ENCODE data around the gene WIPI1. TPM values are rescaled to one million over a fixed set of nuclear protein-coding genes. Genes with fewer than 3 reads are reported as not detected.

Gene WIPI1
- total RNA-seq, 8 experiments from 2014 or later, result 11.7 to 82.8 (median 39.1) TPM

DNA sequence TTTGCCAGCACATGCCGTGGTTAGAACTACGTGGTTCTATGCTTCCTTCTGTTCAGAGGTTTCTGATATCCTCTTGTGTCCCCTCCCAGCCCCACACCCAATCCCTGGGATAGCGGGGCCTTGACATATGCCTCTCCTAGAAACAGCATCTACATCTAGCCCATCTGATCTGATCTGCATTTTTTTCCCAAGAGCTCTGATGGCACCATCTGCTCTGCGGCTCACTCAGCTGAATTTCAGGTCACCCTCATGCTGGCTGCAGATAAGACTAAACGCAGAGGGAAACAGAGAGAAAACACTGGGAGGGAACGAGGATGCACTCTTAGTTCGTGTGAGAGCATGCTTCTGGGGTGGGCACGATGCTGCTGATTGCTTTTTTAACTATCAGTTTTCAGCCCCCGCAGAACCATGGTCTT, 10.7 kb downstream of the WIPI1 start:
- peak in 3 of 8 experiments; percentile 37 to 63 (median 53) for ATAC-seq (replicated peaks in 6 of 8)
- in situ Hi-C loops (cut with MboI; ENCODE audit: low pct_unique_long_range_greater_than_20kb in 2 of 9, low sequenced_read_pairs in 9 of 9, unreplicated experiment in 9 of 9), result loop anchor here in 4 of 9 experiments (25.0 kb wide), 2 partner anchors 159 to 184 kb away; partner anchors contain the start of genes ARSG (in 1 of the 4) and SLC16A6 (in 1 of the 4)

DNA sequence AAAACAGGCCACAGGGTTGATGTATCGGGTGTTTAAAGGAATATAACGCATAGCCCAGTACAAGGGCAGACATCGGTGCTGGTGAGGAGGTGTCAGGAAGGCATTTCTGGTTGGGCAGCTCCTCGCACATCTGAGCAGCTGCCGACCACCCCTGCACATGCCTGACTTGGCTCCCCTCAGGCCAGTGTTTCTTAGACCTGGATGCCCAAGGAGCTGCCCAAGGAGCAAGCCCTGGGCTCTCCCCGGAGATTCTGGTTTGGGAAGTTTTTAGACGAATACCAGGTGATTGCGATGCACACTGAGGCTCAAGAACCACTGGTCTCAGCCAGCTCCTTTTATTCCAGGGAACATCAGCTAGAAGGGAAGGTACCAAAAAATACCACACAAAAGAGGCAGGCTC, 11.6 kb downstream of the WIPI1 start:
- no peak overlapping the region for H3K4me3 ChIP-seq
- H3K4me1 ChIP-seq (replicated peaks in 1 of 2), result peaks cover 0 to 5% of the 10 kb centered on the region in 2 donors
- no peak overlapping the region for H3K27ac ChIP-seq
- 59 to 100% (median 96%) methylated on average over 1 to 8 of the region's 8 CpGs; no CpG with 5 or more reads in 5 of the 10 experiments for WGBS, 10 experiments
- in situ Hi-C loops (cut with MboI; ENCODE audit: low pct_unique_long_range_greater_than_20kb in 2 of 9, low sequenced_read_pairs in 9 of 9, unreplicated experiment in 9 of 9), result loop anchor here in 4 of 9 experiments (25.0 kb wide), 2 partner anchors 158 to 183 kb away; partner anchors contain the start of genes ARSG (in 1 of the 4) and SLC16A6 (in 1 of the 4)
- ATAC-seq (replicated peaks in 6 of 8), result no peak

More for the DNA sequence above, 10.7 kb downstream of the WIPI1 start:
- WGBS, 10 experiments, result 66 to 95% (median 79%) methylated on average over 3 to 7 of the region's 9 CpGs; no CpG with 5 or more reads in 2 of the 10 experiments
- peak overlapping the region in 1 of 2 donors; percentile 2 for H3K27ac ChIP-seq
- H3K4me1 ChIP-seq (replicated peaks in 1 of 2), result peaks cover 0 to 5% of the 10 kb centered on the region in 2 donors
- H3K4me3 ChIP-seq, result no peak overlapping the region

DNA sequence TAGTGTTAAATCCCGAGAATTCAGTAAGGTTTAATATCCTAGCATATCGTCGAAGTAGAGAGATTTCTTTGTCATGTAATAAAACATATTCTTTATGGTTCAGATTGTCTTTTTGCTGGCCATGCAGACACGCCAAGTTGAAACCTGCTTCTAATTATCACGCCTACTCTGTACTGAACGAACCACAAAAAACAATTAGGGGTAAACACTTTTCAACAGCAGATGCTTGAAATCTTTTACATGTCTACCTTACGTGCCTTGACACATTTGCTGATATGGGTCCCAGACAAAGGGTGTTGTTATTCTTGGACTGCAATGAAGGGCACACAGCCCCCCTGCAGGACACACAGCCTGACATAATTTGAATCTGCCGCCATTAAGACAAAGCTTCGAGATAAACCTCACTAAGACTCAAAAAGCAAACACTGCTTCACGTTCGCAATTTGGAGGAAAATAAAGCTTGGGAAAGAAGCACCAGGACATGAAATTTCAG, 13.3 kb downstream of the WIPI1 start:
- Histone ChIP-seq H3K27ac (no peak overlapping the region), H3K4me3 (no peak overlapping the region), H3K4me1 (replicated peaks in 1 of 2) (peaks cover 0 to 5% of the 10 kb centered on the region in 2 donors)
- no peak for ATAC-seq (replicated peaks in 6 of 8)
- in situ Hi-C loops (cut with MboI; ENCODE audit: low pct_unique_long_range_greater_than_20kb in 2 of 9, low sequenced_read_pairs in 9 of 9, unreplicated experiment in 9 of 9), result loop anchor here in 4 of 9 experiments (25.0 kb wide), 2 partner anchors 157 to 182 kb away; partner anchors contain the start of genes ARSG (in 1 of the 4) and SLC16A6 (in 1 of the 4)
- 5 to 100% (median 84%) methylated on average over 1 to 11 of the region's 11 CpGs for WGBS, 10 experiments

DNA sequence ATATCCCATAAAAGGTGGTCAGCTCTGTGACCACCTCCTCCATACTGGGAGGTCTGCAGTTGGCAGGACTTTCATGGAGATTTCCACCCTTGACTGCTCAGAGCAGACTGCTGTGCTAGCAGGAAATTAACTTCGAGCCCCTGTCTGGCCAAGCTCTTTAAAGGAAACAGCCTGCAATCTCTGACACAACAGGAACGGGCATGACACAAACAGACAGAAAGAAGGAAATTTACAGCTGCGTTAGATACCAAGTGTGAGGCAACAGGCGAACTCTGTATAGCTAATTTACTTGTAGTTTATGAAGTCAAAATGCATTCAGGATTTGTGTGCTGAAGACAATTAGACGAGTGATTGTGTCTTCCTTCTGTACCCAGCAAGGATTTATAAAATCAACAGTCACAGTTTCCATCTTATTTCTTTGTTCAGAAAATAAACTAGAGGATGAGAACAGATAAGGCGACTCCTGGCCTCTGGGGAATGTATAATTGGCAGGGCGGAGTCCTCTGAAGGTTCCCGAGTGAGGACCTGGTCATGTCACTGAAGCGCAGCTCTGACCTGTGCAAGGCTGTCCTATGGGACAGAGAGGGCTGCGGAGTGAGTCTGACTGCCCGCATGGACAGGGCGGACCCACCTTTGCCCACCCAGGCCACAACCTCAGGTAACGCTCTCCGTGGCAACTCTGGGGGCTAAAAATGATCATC, 16.1 kb downstream of the WIPI1 start:
- no peak overlapping the region for H3K27ac ChIP-seq
- no peak for ATAC-seq (replicated peaks in 6 of 8)
- in situ Hi-C loops (cut with MboI; ENCODE audit: low pct_unique_long_range_greater_than_20kb in 2 of 9, low sequenced_read_pairs in 9 of 9, unreplicated experiment in 9 of 9), result loop anchor here in 4 of 9 experiments (25.0 kb wide), 2 partner anchors 154 to 179 kb away; partner anchors contain the start of genes ARSG (in 1 of the 4) and SLC16A6 (in 1 of the 4)
- H3K4me3 ChIP-seq, result no peak overlapping the region
- no peaks in the 10 kb centered on the region for H3K4me1 ChIP-seq (replicated peaks in 1 of 2)
- 68 to 100% (median 83%) methylated on average over 1 to 12 of the region's 14 CpGs; no CpG with 5 or more reads in 1 of the 10 experiments for WGBS, 10 experiments

DNA sequence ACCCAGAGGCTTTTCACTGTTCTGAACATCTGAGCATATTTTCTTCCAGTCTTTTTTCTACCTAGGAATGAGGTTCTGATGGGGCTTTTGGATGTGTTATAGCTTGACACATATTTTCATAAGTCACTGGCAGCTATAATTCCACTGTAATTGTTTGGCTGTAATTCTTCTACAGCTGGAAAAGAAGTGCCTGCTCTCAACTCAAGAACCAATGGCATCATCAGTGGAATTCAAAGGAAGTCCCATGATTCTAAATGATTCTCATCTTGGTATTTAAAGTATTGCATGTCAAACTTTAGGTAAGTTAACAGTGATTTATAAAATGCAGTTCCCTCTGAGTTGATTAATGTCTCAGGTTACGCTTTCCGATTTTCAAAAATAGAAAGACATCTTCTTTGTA, 16.8 kb downstream of the WIPI1 start:
- H3K4me3 ChIP-seq, result no peak overlapping the region
- no peak overlapping the region for H3K27ac ChIP-seq
- H3K4me1 ChIP-seq (replicated peaks in 1 of 2), result no peaks in the 10 kb centered on the region
- ATAC-seq (replicated peaks in 6 of 8), result no peak
- in situ Hi-C loops (cut with MboI; ENCODE audit: low pct_unique_long_range_greater_than_20kb in 2 of 9, low sequenced_read_pairs in 9 of 9, unreplicated experiment in 9 of 9), result loop anchor here in 4 of 9 experiments (25.0 kb wide), 2 partner anchors 153 to 178 kb away; partner anchors contain the start of genes ARSG (in 1 of the 4) and SLC16A6 (in 1 of the 4)
- WGBS, 10 experiments, result 73 to 100% (median 91%) methylated on average over 2 of the region's 2 CpGs; no CpG with 5 or more reads in 2 of the 10 experiments

DNA sequence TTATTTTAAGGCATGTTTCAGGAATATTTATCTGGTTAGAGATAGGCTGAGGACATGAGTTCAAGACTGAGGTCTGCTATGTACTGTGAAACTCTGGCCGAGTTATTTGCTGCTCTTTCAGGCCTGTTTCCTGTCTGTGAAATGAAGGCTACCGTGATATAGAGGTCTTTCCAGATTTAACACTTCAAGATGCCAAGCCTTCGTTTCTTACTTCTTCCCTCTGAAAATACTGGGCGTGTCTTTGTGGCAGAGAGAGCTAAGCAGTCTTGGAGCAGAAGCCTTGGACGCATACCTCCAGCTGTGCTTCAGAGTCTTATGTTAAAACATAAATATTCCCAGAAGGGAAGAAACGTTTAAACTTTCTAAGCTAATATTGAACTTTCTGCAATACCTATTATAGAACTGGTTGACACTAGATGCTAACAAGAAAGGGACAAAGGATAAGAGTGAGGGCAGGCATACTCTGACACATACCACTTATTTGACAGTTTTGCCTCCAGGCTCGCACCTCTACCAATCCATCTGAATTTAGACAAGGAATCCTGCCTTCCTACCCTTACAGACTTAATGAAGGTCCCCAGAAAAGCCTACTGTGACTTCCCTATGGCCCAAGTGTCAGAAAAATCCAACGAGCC, 17.5 kb downstream of the WIPI1 start:
- in situ Hi-C loops (cut with MboI; ENCODE audit: low pct_unique_long_range_greater_than_20kb in 2 of 9, low sequenced_read_pairs in 9 of 9, unreplicated experiment in 9 of 9), result loop anchor here in 5 of 9 experiments (10.0 to 25.0 kb wide), 3 partner anchors 152 to 177 kb away; partner anchors contain the start of genes ARSG (in 1 of the 5) and SLC16A6 (in 1 of the 5)
- no peak overlapping the region for H3K27ac ChIP-seq
- 31 to 88% (median 64%) methylated on average over 2 to 8 of the region's 8 CpGs for WGBS, 10 experiments
- ATAC-seq (replicated peaks in 6 of 8), result peak in 1 of 8 experiments; percentile 41
- H3K4me3 ChIP-seq, result no peak overlapping the region
- H3K4me1 ChIP-seq (replicated peaks in 1 of 2), result no peaks in the 10 kb centered on the region

DNA sequence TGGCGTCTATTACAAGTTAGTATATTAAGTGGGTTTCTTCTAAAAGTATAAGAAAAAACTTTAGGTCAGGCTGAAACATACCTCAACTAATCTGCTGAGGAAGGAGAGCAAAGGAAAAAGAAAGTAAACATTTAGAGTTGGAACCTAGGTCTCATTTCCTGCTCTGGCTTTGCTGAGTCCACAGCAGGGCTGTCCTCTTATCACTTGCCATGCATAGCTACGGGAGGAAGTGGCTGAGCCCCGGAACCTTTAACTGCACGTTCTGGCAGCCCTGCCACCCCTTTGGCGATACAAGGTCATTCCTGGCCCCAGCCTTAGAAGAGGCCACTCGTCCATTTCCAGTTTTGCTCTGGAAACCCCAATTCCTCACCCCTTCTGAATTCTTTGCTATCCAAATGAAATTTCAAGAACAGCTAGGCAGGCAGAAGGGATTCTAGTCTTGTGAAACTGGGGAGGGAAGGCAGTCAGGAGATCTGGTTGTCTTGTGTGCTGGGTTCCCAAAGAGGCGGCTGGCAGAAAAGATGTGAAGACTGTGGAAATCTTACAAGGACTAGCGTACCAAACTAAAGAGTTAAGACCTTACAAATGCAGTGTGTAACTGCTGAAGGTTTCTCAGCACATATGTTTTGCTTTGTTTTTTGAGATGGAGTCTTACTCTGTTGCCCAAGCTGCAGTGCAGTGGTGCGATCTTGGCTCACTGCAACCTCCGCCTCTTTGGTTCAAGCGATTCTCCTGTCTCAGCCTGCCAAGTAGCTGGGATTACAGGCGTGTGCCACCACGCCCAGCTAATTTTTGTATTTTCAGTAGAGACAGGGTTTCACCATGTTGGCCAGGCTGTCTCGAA, 19.1 kb downstream of the WIPI1 start:
- WGBS, 10 experiments, result 47 to 100% (median 65%) methylated on average over 1 to 8 of the region's 14 CpGs; no CpG with 5 or more reads in 1 of the 10 experiments
- H3K27ac ChIP-seq, result no peak overlapping the region
- no peak for ATAC-seq (replicated peaks in 6 of 8)
- in situ Hi-C loops (cut with MboI; ENCODE audit: low pct_unique_long_range_greater_than_20kb in 2 of 9, low sequenced_read_pairs in 9 of 9, unreplicated experiment in 9 of 9), result loop anchor here in 5 of 9 experiments (10.0 to 25.0 kb wide), 3 partner anchors 151 to 176 kb away; partner anchors contain the start of genes ARSG (in 1 of the 5) and SLC16A6 (in 1 of the 5)
- H3K4me3 ChIP-seq, result no peak overlapping the region
- no peaks in the 10 kb centered on the region for H3K4me1 ChIP-seq (replicated peaks in 1 of 2)

DNA sequence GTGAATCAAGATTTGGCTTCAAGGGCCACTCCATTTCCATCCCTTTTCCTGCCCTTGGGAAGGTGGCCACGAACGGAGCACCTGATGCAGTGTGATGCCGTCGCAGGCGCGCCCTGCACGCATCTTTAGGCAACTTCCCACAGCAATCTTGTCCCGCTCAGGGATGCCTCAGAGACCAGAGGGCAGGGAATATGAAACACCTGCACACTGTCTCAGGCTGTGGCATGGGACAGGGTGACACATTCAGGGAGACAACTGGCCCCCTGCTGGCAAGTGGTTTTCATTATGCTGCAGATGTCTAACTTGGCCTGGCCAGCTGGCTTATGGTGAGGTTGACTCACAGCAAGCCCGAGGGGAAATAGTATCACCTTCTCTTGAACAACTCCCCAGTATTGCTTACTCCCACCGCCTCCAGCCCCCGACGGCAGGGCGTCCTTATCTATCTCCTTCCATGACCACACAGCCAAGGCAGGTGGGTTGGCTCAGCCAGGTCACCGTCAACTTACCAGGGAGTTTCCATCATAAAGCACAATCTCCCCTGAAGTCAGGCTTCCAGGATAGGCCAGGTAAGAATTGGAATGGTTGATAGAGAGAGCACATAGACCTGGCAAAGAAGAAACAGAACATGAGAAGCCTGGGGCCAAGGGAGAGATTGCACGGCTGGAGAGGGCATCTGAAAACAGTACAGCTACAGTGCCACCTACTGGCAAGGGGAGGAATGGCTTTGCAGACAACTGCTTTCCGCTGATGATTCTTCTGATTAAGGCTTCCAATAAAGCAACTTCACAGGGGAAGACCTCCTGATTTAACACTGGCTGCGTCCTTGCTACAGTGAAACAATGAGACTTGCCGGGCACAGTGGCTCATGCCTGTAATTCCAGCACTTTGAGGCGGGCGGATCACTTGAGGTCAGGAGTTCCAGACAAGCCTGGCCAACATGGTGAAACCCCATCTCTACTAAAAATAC, 21.1 kb downstream of the WIPI1 start:
- 0 to 93% (median 50%) methylated on average over 1 to 11 of the region's 20 CpGs; no CpG with 5 or more reads in 1 of the 10 experiments for whole genome bisulfite sequencing, 10 experiments
- peak; percentile 52 to 89 (median 82) for ATAC-seq (replicated peaks in 6 of 8)
- Histone ChIP-seq H3K27ac (no peak overlapping the region), H3K4me1 (replicated peaks in 1 of 2) (no peaks in the 10 kb centered on the region), H3K4me3 (no peak overlapping the region)
- in situ Hi-C loops (cut with MboI; ENCODE audit: low pct_unique_long_range_greater_than_20kb in 2 of 9, low sequenced_read_pairs in 9 of 9, unreplicated experiment in 9 of 9), result loop anchor here in 5 of 9 experiments (10.0 to 25.0 kb wide), 3 partner anchors 149 to 174 kb away; partner anchors contain the start of genes ARSG (in 1 of the 5) and SLC16A6 (in 1 of the 5)

DNA sequence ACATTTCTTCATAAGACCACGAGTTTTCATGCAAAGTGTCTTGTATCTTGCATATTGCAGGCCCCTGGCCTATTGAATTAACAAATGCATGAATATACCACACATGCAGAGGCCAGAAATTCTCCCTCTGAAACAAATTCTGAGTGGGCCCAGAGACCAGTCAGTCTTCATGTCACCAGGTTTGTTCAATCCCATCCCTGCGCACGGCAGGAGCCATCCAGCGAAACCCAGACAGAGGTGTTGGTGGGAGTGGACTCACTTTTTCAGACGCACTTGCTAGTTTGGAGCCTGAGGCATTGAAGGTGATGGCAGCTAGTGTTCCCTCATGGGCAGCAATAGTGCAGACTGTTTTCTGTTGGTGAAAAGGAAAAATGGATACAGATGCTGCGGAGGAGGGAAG, 21.9 kb downstream of the WIPI1 start:
- in situ Hi-C loops (cut with MboI; ENCODE audit: low pct_unique_long_range_greater_than_20kb in 2 of 9, low sequenced_read_pairs in 9 of 9, unreplicated experiment in 9 of 9), result loop anchor here in 5 of 9 experiments (10.0 to 25.0 kb wide), 3 partner anchors 148 to 173 kb away; partner anchors contain the start of genes ARSG (in 1 of the 5) and SLC16A6 (in 1 of the 5)
- Histone ChIP-seq H3K4me3 (no peak overlapping the region), H3K27ac (no peak overlapping the region), H3K4me1 (replicated peaks in 1 of 2) (no peaks in the 10 kb centered on the region)
- peak in 3 of 8 experiments; percentile 6 to 67 (median 8) for ATAC-seq (replicated peaks in 6 of 8)
- WGBS, 10 experiments, result 0 to 93% (median 75%) methylated on average over 1 to 6 of the region's 6 CpGs; no CpG with 5 or more reads in 3 of the 10 experiments

GRCh38 chr17:68433911-68434508, 23.3 kb downstream of the WIPI1 start:
- Histone ChIP-seq H3K4me1 (replicated peaks in 1 of 2) (no peaks in the 10 kb centered on the region), H3K27ac (no peak overlapping the region), H3K4me3 (no peak overlapping the region)
- 67 to 100% (median 83%) methylated on average over 1 to 6 of the region's 12 CpGs; no CpG with 5 or more reads in 2 of the 10 experiments for WGBS, 10 experiments
- in situ Hi-C loops (cut with MboI; ENCODE audit: low pct_unique_long_range_greater_than_20kb in 2 of 9, low sequenced_read_pairs in 9 of 9, unreplicated experiment in 9 of 9), result loop anchor here in 5 of 9 experiments (10.0 to 25.0 kb wide), 3 partner anchors 147 to 172 kb away; partner anchors contain the start of genes ARSG (in 1 of the 5) and SLC16A6 (in 1 of the 5)
- ATAC-seq (replicated peaks in 6 of 8), result no peak

All from motor neuron (in vitro differentiated cells).